K562 (cell line): ENCODE results near the gene GRIK3. TPM values are rescaled to one million over a fixed set of nuclear protein-coding genes. Genes with fewer than 3 reads are reported as not detected.

Source experiments
- ATAC-seq: fragments of 200-7000 bp; cut with Tn5 transposase; 3 replicates; pipeline ENCODE4 v1.9.1; 2020; ENCODE audit warnings: moderate library complexity
- BruUV-seq: library from RNA; stranded (reverse); fragments of 400-500 nt; replicated peaks from 2 replicates; lab custom pipeline; 2021; lab: Mats Ljungman, UMichigan
- CTCF ChIA-PET: fragments of 300-600 bp; formaldehyde crosslinking; extraction: SDS; loops from one replicate; lab custom pipeline; 2021; ENCODE audit warnings: low intra/inter-chr PET ratio; lab: Yijun Ruan, JAX
- POLR2A ChIA-PET: fragments of 300-600, 350-650 bp; sonication (Branson Sonifier 250); formaldehyde crosslinking; extraction: SDS; loops from one replicate; lab custom pipeline; 2021; ENCODE audit warnings: antibody characterized with exemption, inconsistent platforms; lab: Yijun Ruan, JAX
- DNase-seq, 4 experiments: peaks; one replicate each; pipeline versions ENCODE4 v3.0.0 to v3.0.0-alpha.2; 2011 to 2018; ENCODE audit warnings: low spot score in 3 of 4, mixed read lengths in 3 of 4; ENCODE audit errors: extremely low read depth in 1 of 4
- FAIRE-seq: peaks from 2 replicates; lab custom pipeline; 2011; peaks lifted over from hg19 to GRCh38; lab: Jason Lieb, UNC
- H2AFZ ChIP-seq: 2 replicates; pipeline ENCODE4 v1.6.0; 2011; ENCODE audit warnings: low read depth, low read length, control low read depth, inconsistent platforms
- H3K27ac ChIP-seq: fragments of 200-600 bp; 3 replicates; pipeline ENCODE4 v1.8.0; 2011; ENCODE audit warnings: low read depth, mild to moderate bottlenecking, control low read depth, inconsistent platforms, low read length, moderate library complexity, mixed read lengths; ENCODE audit errors: extremely low read depth
- H3K27me3 ChIP-seq, 2 experiments: fragments of 300-600 bp in 1 of 2; 2 replicates in 1 of 2; 3 replicates in 1 of 2; pipeline versions ENCODE4 v1.6.0 to v1.8.0; 2011; ENCODE audit warnings: inconsistent platforms in 2 of 2, low read length in 2 of 2, mild to moderate bottlenecking in 1 of 2, mixed read lengths in 1 of 2, moderate library complexity in 1 of 2; ENCODE audit not compliant: control insufficient read depth in 2 of 2, insufficient read depth in 2 of 2
- H3K36me3 ChIP-seq: fragments of 300-600 bp; 3 replicates; pipeline ENCODE4 v1.8.0; 2011; ENCODE audit warnings: mild to moderate bottlenecking, low read length, inconsistent platforms; ENCODE audit not compliant: control insufficient read depth, insufficient read depth
- H3K4me1 ChIP-seq, 2 experiments: fragments of 200-600 bp in 1 of 2; replicated peaks in 1 of 2; 2 replicates in 1 of 2; 3 replicates in 1 of 2; pipeline versions ENCODE4 v1.5.1 to v1.8.0; 2011; ENCODE audit warnings: inconsistent platforms in 2 of 2, low read length in 2 of 2, mild to moderate bottlenecking in 1 of 2, mixed read lengths in 1 of 2, moderate library complexity in 1 of 2; ENCODE audit not compliant: control insufficient read depth in 2 of 2, insufficient read depth in 2 of 2
- H3K4me2 ChIP-seq: 2 replicates; pipeline ENCODE4 v1.6.1; 2011; ENCODE audit warnings: low read length, control low read depth, inconsistent platforms, mixed read lengths; ENCODE audit not compliant: insufficient read depth
- H3K4me3 ChIP-seq: fragments of 200-600 bp; sonication (generic), shearing (Covaris generic); 2 replicates; pipeline ENCODE4 v1.5.1; 2016; ENCODE audit warnings: control low read depth, inconsistent platforms
- H3K79me2 ChIP-seq: fragments of 200-600 bp; 3 replicates; pipeline ENCODE4 v1.8.0; 2011; ENCODE audit warnings: low read length, inconsistent platforms; ENCODE audit not compliant: control insufficient read depth, insufficient read depth
- H3K9ac ChIP-seq, 2 experiments: 2 replicates each; pipeline versions ENCODE4 v1.6.0 to v1.6.1; 2011; ENCODE audit warnings: low read depth in 2 of 2, low read length in 2 of 2, control low read depth in 1 of 2, inconsistent platforms in 1 of 2, mild to moderate bottlenecking in 1 of 2, mixed read lengths in 1 of 2; ENCODE audit not compliant: insufficient read depth in 1 of 2
- H3K9me1 ChIP-seq: one replicate; pipeline ENCODE4 v1.6.0; 2011; ENCODE audit warnings: inconsistent platforms, mild to moderate bottlenecking, low read length, moderate library complexity; ENCODE audit not compliant: control insufficient read depth, insufficient read depth
- H3K9me3 ChIP-seq: replicated peaks from 2 replicates; pipeline ENCODE4 v1.5.1; 2011; ENCODE audit warnings: low read depth, low read length, inconsistent platforms; ENCODE audit not compliant: control insufficient read depth, insufficient read depth
- H4K20me1 ChIP-seq: replicated peaks from 2 replicates; pipeline ENCODE4 v1.6.1; 2011; ENCODE audit warnings: low read length, inconsistent platforms, mixed read lengths; ENCODE audit not compliant: control insufficient read depth, insufficient read depth
- CHCHD3 ChIP-seq: fragments of 250-450 bp; sonication (Bioruptor Pico); IDR thresholded peaks from 2 replicates; pipeline ENCODE4 v2.1.2; 2022; ENCODE audit warnings: mild to moderate bottlenecking
- CSDE1 ChIP-seq, 2 experiments: fragments of 450-650 bp; IDR thresholded peaks; 2 replicates each; pipeline ENCODE4 v1.6.1; 2016; ENCODE audit warnings: mild to moderate bottlenecking in 1 of 2
- POLR2H ChIP-seq: IDR thresholded peaks from 2 replicates; pipeline ENCODE4 v1.6.1; 2016; ENCODE audit warnings: missing genetic modification characterization, low read depth, mild to moderate bottlenecking, control low read depth, missing compliant biosample characterization, moderate library complexity
- STAT5B ChIP-seq: fragments of 250-450 bp; sonication (Bioruptor Pico); IDR thresholded peaks from 2 replicates; pipeline ENCODE4 v1.8.0; 2021; ENCODE audit warnings: mild to moderate bottlenecking, inconsistent platforms
- WGBS: fragments of 100-300 bp; shearing (Covaris generic); methylation state at CpG from one replicate; pipeline ENCODE4 v1.1.6; 2016; ENCODE audit warnings: low coverage, mixed read lengths; ENCODE audit not compliant: insufficient coverage; ENCODE audit errors: missing lambda C conversion rate; 5-methylcytosine and 5-hydroxymethylcytosine counted together
- in situ Hi-C: fragments of 300-500 bp; cut with MboI; formaldehyde crosslinking; loops from 4 replicates; pipeline ENCODE4 v1.15.0; 2018; ENCODE audit warnings: inconsistent platforms, mixed read lengths
- intact Hi-C: fragments of 100-400 bp; cut with micrococcal nuclease; formaldehyde crosslinking; loops from 2 replicates; pipeline ENCODE4 v1.14.2; 2022
- polyA plus RNA-seq, 8 experiments: library from polyadenylated mRNA; depleted of rRNA in 4 of 8; stranded (reverse) in 5 of 8; unstranded in 3 of 8; fragments of >200 nt; fragmentation: Nextera tagmentation in 2 of 8; fragmentation: Illumina TruSeq in 1 of 8; extraction: Ambion mirVana in 2 of 8; extraction: Trizol in 1 of 8; gene quantifications; 2 replicates each; pipeline versions ENCODE4 v1.2.1 to v1.2.3, GENCODE V29; 2011 to 2014; ENCODE audit warnings: inconsistent platforms in 1 of 8, missing spikeins in 1 of 8
- total RNA-seq, 7 experiments: library from RNA; depleted of rRNA in 6 of 7; stranded (reverse); fragments of >200 nt in 6 of 7; fragmentation: Illumina TruSeq in 2 of 7; extraction: Trizol in 2 of 7; gene quantifications; 2 replicates each; pipeline versions ENCODE4 v1.2.1 to v1.2.3, GENCODE V29; 2011 to 2021; ENCODE audit warnings: low replicate concordance in 1 of 7
- TF ChIP-seq, protein P1 (sequence below): fragments of 450-650 bp; conservative IDR thresholded peaks from 2 replicates; pipeline ENCODE4 v1.6.1; 2016; ENCODE audit warnings: missing genetic modification characterization, low read depth, mild to moderate bottlenecking, control low read depth, missing compliant biosample characterization
- TF ChIP-seq, protein P2 (sequence below): fragments of 450-650 bp; IDR thresholded peaks from 2 replicates; pipeline ENCODE4 v1.6.1; 2016; ENCODE audit warnings: antibody characterized with exemption

The GRIK3 gene
- total and polyA plus RNA-seq, 9 of the 15 experiments (the other 6 are each of a cell fraction or from before 2014, with no cell fraction given), result not detected

DNA sequence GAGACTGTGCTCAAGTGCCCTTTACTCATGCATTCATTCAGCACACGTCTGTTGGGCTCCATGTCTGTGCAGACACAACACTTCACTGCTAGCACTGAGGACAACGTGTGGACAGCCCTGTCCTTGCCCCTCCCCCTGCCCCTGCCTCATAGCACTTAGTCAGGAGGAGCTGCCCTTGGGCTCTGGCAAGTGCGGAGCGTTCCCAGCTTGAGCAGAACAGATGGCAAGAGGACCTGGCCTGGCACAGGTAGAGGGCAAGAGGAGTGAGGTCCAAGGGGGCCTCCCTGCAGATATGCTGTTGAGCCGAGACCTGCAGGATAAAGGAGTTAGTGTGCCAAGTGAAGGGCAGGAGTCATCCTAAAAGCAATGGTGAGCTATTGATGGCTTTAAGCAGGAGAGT lies 81.3 kb downstream of the GRIK3 start:
- in situ Hi-C loops, result no loop called here
- no peaks in the 10 kb centered on the region for H3K9me3 ChIP-seq
- no peak overlapping the region for H3K4me2 ChIP-seq
- no peaks in the 10 kb centered on the region for H3K9me1 ChIP-seq
- no peak overlapping the region for H3K4me3 ChIP-seq
- H3K27me3 ChIP-seq, result no peaks in the 10 kb centered on the region; a peak in 1 of 5 replicates
- peaks cover 15% of the 10 kb centered on the region for H4K20me1 ChIP-seq
- H3K27ac ChIP-seq, result no peak overlapping the region
- H3K4me1 ChIP-seq, result no peaks in the 10 kb centered on the region; a peak in 1 of 5 replicates
- FAIRE-seq, result no peak
- ChIA-PET POLR2A (interaction anchor here (0.6 kb wide), 1 partner anchor 92 kb away, joined by 3 read pairs; no protein-coding TSS in a partner anchor), CTCF (no interaction called here)
- WGBS, result 2% methylated on average over 5 of the region's 5 CpGs
- H3K36me3 ChIP-seq, result no peaks in the 10 kb centered on the region
- H2AFZ ChIP-seq, result no peak overlapping the region
- H3K9ac ChIP-seq, result no peak overlapping the region
- no peaks in the 10 kb centered on the region for H3K79me2 ChIP-seq
- TF ChIP-seq, protein P1, sequence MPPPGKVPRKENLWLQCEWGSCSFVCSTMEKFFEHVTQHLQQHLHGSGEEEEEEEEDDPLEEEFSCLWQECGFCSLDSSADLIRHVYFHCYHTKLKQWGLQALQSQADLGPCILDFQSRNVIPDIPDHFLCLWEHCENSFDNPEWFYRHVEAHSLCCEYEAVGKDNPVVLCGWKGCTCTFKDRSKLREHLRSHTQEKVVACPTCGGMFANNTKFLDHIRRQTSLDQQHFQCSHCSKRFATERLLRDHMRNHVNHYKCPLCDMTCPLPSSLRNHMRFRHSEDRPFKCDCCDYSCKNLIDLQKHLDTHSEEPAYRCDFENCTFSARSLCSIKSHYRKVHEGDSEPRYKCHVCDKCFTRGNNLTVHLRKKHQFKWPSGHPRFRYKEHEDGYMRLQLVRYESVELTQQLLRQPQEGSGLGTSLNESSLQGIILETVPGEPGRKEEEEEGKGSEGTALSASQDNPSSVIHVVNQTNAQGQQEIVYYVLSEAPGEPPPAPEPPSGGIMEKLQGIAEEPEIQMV (tag), result no peak
- no peak for TF ChIP-seq CHCHD3
- TF ChIP-seq, all 486 proteins: peak for 0
- no TSS peak for BruUV-seq
- ATAC-seq (no peak), DNase-seq (no peak)
- intact Hi-C loops, result no loop called here

DNA sequence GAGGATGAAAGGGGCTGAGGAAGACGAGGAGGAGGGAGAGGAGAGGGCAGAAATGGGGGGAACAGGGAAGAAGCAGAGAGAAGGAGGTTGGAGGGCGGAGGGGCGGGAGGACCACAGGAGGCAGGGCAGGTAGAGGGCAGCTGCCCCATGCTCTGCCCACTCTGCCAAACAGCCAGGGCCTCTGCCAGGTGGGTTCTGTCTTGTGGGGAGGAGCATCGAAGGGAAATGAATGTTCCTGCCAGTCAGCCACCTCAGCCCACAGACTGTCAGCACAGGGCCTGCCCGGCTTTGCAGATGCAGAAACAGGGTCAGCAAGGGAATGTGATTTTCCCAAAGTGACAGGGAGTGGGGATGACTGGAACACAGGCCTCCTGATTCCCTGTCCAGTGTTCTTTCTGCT lies 82.6 kb downstream of the GRIK3 start:
- Histone ChIP-seq H3K27ac (no peak overlapping the region), H3K4me2 (no peak overlapping the region), H2AFZ (no peak overlapping the region), H3K36me3 (no peaks in the 10 kb centered on the region), H3K9me3 (no peaks in the 10 kb centered on the region), H3K9me1 (no peaks in the 10 kb centered on the region), H3K27me3 (no peaks in the 10 kb centered on the region; a peak in 1 of 5 replicates), H4K20me1 (peaks cover 15% of the 10 kb centered on the region), H3K4me3 (no peak overlapping the region), H3K9ac (no peak overlapping the region), H3K4me1 (no peaks in the 10 kb centered on the region), H3K79me2 (no peaks in the 10 kb centered on the region)
- DNase-seq, result no peak
- CTCF ChIA-PET, result no interaction called here
- POLR2A ChIA-PET, result interaction anchor here (0.6 kb wide), 1 partner anchor 289 kb away, joined by 4 read pairs; no protein-coding TSS in a partner anchor
- no peak for FAIRE-seq
- no peak for ATAC-seq
- intact Hi-C loops (no loop called here), in situ Hi-C loops (no loop called here)
- no TSS peak for BruUV-seq
- 7% methylated on average over 2 of the region's 5 CpGs for WGBS
- TF ChIP-seq, protein P2, sequence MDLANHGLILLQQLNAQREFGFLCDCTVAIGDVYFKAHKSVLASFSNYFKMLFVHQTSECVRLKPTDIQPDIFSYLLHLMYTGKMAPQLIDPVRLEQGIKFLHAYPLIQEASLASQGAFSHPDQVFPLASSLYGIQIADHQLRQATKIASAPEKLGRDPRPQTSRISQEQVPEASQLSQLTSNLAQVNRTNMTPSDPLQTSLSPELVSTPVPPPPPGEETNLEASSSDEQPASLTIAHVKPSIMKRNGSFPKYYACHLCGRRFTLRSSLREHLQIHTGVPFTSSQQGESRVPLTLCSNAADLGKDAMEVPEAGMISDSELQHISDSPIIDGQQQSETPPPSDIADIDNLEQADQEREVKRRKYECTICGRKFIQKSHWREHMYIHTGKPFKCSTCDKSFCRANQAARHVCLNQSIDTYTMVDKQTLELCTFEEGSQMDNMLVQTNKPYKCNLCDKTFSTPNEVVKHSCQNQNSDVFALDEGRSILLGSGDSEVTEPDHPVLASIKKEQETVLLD, result no peak
- TF ChIP-seq STAT5B (CRISPR knock-in tag) (no peak), POLR2H (tag) (no peak), CSDE1 (IDR thresholded peaks at IDR 0.05) (no peak)
